ENCODE measurements around the gene GZF1.

DNA sequence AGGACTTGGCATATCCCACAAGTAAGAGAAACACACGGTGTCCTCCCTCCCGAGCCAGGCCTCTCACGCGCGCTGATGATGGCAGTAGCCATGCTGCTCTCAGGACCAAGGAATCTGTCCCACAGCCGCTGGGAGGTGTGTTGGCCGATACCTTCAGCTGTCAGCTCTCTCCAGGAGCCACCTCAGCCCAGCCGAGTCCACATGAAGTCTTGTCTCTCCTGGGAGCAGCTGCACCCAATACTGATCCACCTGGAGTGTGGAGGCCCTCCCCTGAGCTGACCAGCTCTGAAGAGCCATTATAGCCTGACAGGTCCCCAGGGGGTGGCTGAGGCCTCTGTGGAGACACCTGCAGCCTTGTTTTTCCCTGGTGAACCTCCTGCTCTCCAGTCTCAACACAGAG, 35.2 kb upstream of the GZF1 start:
- TF ChIP-seq POLR2AphosphoS5 (IDR thresholded peaks at IDR 0.05) (no peak), POLR2A (IDR thresholded peaks at IDR 0.05) (no peak)
- TF ChIP-seq, protein P1, sequence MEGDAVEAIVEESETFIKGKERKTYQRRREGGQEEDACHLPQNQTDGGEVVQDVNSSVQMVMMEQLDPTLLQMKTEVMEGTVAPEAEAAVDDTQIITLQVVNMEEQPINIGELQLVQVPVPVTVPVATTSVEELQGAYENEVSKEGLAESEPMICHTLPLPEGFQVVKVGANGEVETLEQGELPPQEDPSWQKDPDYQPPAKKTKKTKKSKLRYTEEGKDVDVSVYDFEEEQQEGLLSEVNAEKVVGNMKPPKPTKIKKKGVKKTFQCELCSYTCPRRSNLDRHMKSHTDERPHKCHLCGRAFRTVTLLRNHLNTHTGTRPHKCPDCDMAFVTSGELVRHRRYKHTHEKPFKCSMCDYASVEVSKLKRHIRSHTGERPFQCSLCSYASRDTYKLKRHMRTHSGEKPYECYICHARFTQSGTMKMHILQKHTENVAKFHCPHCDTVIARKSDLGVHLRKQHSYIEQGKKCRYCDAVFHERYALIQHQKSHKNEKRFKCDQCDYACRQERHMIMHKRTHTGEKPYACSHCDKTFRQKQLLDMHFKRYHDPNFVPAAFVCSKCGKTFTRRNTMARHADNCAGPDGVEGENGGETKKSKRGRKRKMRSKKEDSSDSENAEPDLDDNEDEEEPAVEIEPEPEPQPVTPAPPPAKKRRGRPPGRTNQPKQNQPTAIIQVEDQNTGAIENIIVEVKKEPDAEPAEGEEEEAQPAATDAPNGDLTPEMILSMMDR (IDR thresholded peaks at IDR 0.05), result no peak

Measured in breast epithelium (tissue), 3 donors.